Measurements from ENCODE around the gene PAX4. TPM values are rescaled to one million over a fixed set of nuclear protein-coding genes. Genes with fewer than 3 reads are reported as not detected.

PAX4 gene
- total RNA-seq, 1 donor from 2014 or later: not detected

- DNase-seq (ENCODE audit: low read depth): no peak
- TF ChIP-seq, protein P1, sequence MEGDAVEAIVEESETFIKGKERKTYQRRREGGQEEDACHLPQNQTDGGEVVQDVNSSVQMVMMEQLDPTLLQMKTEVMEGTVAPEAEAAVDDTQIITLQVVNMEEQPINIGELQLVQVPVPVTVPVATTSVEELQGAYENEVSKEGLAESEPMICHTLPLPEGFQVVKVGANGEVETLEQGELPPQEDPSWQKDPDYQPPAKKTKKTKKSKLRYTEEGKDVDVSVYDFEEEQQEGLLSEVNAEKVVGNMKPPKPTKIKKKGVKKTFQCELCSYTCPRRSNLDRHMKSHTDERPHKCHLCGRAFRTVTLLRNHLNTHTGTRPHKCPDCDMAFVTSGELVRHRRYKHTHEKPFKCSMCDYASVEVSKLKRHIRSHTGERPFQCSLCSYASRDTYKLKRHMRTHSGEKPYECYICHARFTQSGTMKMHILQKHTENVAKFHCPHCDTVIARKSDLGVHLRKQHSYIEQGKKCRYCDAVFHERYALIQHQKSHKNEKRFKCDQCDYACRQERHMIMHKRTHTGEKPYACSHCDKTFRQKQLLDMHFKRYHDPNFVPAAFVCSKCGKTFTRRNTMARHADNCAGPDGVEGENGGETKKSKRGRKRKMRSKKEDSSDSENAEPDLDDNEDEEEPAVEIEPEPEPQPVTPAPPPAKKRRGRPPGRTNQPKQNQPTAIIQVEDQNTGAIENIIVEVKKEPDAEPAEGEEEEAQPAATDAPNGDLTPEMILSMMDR (conservative IDR thresholded peaks at IDR 0.05; ENCODE audit: low read depth, low read length): no peak
- H3K4me3 ChIP-seq (ENCODE audit: low read depth, low read length): no peak overlapping the region
These were observed 36.8 kb upstream of the PAX4 start for GRCh38 chr7:127654404-127655394.

GRCh38 chr7:127653396-127653795, 35.5 kb upstream of the PAX4 start:
- no peak for DNase-seq (ENCODE audit: low read depth)
- TF ChIP-seq, protein P1 (conservative IDR thresholded peaks at IDR 0.05; ENCODE audit: low read depth, low read length): no peak
- H3K4me3 ChIP-seq (ENCODE audit: low read depth, low read length): peak overlapping the region; percentile 93

GRCh38 chr7:127652333-127653248, 34.6 kb upstream of the PAX4 start:
- TF ChIP-seq, protein P1 (conservative IDR thresholded peaks at IDR 0.05; ENCODE audit: low read depth, low read length): no peak
- DNase-seq (ENCODE audit: low read depth): no peak
- H3K4me3 ChIP-seq (ENCODE audit: low read depth, low read length): peak overlapping the region; percentile 93

- TF ChIP-seq, protein P1 (conservative IDR thresholded peaks at IDR 0.05; ENCODE audit: low read depth, low read length): no peak
- peak; percentile 90 for DNase-seq (ENCODE audit: low read depth)
- H3K4me3 ChIP-seq (ENCODE audit: low read depth, low read length): peak within 1 kb of the TSS; percentile 93
These were observed 33.8 kb upstream of the PAX4 start, which contains the start of gene SND1 for GRCh38 chr7:127651556-127652332. Gene SND1, plus strand, starts transcription at chr7:127652194. Its CDS starts 180 bp downstream, at chr7:127652374.

DNA sequence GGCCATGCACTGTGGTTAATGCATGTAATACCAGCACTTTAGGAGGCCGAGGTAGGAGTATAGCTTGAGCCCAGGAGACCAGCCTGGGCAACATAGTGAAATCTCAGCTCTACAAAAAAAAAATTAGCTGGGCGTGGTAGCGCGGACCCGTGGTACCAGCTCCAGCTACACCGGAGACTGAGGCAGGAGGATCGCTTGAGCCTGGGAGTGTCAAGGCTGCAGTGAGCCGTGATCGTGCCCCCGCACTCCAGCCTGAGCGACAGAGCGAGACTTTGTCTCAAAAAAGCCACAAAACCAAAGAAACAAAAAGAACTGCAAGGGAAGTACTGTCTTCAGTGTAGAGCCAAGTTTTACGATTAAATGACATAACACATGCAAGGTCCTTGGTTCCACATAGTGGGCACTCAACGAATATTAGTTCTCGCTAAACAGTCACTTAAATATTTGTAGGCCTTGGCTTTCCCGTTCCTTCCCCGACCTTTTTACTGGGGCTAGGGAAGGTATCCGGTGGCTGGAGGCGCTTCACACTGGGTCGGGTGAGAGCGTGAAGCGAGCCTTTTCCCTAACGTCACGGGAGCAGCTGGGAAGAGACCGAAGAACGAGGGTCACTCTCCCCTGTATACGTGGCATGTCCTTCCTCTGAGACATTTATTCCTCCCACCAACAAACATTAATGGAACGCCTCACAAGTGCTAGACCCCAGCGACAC, 33.1 kb upstream of the PAX4 start:
- TF ChIP-seq, protein P1 (conservative IDR thresholded peaks at IDR 0.05; ENCODE audit: low read depth, low read length): no peak
- H3K4me3 ChIP-seq (ENCODE audit: low read depth, low read length): peak overlapping the region; percentile 93
- peak; percentile 31 for DNase-seq (ENCODE audit: low read depth)

Data from epithelial cell of proximal tubule (primary cell).